ENCODE measurements around the gene THAP11. TPM values are rescaled to one million over a fixed set of nuclear protein-coding genes. Genes with fewer than 3 reads are reported as not detected.

The THAP11 gene
- total RNA-seq, 3 donors from 2014 or later, result 51.1 to 57.8 (median 53.0) TPM

DNA sequence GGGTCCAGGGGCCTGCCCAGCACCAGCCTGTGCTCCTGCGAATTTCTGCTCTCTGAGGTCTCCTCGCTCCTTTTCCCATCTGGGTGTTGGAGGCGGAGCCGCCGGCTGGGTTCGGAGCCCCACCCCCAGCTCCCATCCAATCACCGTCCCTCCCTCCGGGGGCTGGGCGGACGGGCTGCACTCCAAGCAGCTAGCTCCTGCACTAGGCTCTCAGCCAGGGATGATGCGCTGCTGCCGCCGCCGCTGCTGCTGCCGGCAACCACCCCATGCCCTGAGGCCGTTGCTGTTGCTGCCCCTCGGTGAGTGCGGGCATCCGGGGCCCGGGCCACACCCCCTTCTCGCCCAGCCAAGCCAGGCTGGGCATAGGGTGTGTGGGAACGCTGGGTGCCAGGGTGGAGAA is 42.6 kb downstream of the THAP11 start, which contains the start of gene NRN1L:
Gene NRN1L, plus strand, starts transcription at position 202 of the 400 bp plus-strand sequence. Its CDS starts 19 bp downstream, at position 221.
- Histone ChIP-seq H3K4me3 (peak within 1 kb of the TSS; percentile 9 to 52 (median 28)), H3K9me3 (no peaks in the 10 kb centered on the region), H3K4me1 (no peaks in the 10 kb centered on the region), H3K27me3 (no peaks in the 10 kb centered on the region), H3K36me3 (no peaks in the 10 kb centered on the region), H3K27ac (peak within 1 kb of the TSS; percentile 27 to 63)
- DNase-seq (ENCODE audit: low spot score in 2 of 2), result peak; percentile 80 to 87
- intact Hi-C loops (cut with DNase I; ENCODE audit: low total_unique reads), result no loop called here
- no peak for TF ChIP-seq POLR2A (IDR thresholded peaks at IDR 0.05)
- peak in 2 of 3 donors; percentile 18 to 21 for TF ChIP-seq POLR2AphosphoS5 (IDR thresholded peaks at IDR 0.05)
- TF ChIP-seq, protein P1, sequence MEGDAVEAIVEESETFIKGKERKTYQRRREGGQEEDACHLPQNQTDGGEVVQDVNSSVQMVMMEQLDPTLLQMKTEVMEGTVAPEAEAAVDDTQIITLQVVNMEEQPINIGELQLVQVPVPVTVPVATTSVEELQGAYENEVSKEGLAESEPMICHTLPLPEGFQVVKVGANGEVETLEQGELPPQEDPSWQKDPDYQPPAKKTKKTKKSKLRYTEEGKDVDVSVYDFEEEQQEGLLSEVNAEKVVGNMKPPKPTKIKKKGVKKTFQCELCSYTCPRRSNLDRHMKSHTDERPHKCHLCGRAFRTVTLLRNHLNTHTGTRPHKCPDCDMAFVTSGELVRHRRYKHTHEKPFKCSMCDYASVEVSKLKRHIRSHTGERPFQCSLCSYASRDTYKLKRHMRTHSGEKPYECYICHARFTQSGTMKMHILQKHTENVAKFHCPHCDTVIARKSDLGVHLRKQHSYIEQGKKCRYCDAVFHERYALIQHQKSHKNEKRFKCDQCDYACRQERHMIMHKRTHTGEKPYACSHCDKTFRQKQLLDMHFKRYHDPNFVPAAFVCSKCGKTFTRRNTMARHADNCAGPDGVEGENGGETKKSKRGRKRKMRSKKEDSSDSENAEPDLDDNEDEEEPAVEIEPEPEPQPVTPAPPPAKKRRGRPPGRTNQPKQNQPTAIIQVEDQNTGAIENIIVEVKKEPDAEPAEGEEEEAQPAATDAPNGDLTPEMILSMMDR (IDR thresholded peaks at IDR 0.05), result no peak

DNA sequence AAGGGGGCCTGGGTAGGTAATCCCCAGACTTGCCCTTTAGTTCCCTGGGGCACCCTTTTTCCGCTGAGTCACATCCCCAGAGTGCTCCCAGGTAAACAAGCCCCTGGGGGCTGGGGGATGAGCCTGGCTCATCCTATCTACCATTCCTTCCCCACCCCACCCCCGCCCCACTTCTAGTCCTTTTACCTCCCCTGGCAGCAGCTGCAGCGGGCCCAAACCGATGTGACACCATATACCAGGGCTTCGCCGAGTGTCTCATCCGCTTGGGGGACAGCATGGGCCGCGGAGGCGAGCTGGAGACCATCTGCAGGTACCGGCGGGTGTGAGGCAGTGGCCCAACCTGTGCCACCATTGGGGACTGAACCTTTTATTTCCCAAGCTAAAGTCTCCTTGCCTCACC is 43.4 kb downstream of the THAP11 start:
- H3K36me3 ChIP-seq, result no peaks in the 10 kb centered on the region
- intact Hi-C loops (cut with DNase I; ENCODE audit: low total_unique reads), result no loop called here
- H3K27ac ChIP-seq, result peak overlapping the region; percentile 27 to 63
- H3K27me3 ChIP-seq, result no peaks in the 10 kb centered on the region
- H3K4me1 ChIP-seq, result no peaks in the 10 kb centered on the region
- no peaks in the 10 kb centered on the region for H3K9me3 ChIP-seq
- H3K4me3 ChIP-seq, result no peak overlapping the region
- TF ChIP-seq, protein P1 (IDR thresholded peaks at IDR 0.05), result no peak
- TF ChIP-seq POLR2AphosphoS5 (IDR thresholded peaks at IDR 0.05) (no peak), POLR2A (IDR thresholded peaks at IDR 0.05) (no peak)
- no peak for DNase-seq (ENCODE audit: low spot score in 2 of 2)

DNA sequence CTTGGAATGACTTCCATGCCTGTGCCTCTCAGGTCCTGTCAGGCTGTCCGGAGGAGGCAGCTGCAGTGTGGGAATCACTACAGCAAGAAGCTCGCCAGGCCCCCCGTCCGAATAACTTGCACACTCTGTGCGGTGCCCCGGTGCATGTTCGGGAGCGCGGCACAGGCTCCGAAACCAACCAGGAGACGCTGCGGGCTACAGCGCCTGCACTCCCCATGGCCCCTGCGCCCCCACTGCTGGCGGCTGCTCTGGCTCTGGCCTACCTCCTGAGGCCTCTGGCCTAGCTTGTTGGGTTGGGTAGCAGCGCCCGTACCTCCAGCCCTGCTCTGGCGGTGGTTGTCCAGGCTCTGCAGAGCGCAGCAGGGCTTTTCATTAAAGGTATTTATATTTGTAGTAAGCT is 43.9 kb downstream of the THAP11 start:
- no peak overlapping the region for H3K27ac ChIP-seq
- intact Hi-C loops (cut with DNase I; ENCODE audit: low total_unique reads), result no loop called here
- H3K4me3 ChIP-seq, result no peak overlapping the region
- no peaks in the 10 kb centered on the region for H3K4me1 ChIP-seq
- TF ChIP-seq, protein P1 (IDR thresholded peaks at IDR 0.05), result no peak
- no peak for TF ChIP-seq POLR2AphosphoS5 (IDR thresholded peaks at IDR 0.05)
- no peak for TF ChIP-seq POLR2A (IDR thresholded peaks at IDR 0.05)
- no peaks in the 10 kb centered on the region for H3K9me3 ChIP-seq
- H3K27me3 ChIP-seq, result no peaks in the 10 kb centered on the region
- no peak for DNase-seq (ENCODE audit: low spot score in 2 of 2)
- H3K36me3 ChIP-seq, result no peaks in the 10 kb centered on the region

DNA sequence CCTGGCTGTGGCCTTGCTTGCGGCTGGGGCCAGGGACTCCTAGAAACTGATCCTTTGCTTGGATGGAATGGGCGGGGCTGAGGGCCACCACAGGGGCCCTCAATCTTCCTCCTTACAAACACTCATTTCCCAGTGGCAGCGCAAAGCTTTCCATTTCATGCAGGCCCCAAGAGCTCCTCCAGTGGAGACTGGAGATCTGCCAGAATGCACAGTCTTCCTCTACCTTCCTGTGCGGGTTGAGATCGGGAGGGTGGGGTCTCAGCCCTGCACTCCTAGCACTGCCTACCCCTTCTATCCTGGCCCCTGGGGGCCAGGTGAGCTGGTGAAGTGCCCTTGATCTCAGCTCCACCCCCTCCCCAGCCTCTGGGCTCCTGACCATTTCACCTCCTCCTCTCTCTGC is 44.3 kb downstream of the THAP11 start:
- H3K36me3 ChIP-seq, result no peaks in the 10 kb centered on the region
- H3K4me3 ChIP-seq, result no peak overlapping the region
- TF ChIP-seq POLR2A (IDR thresholded peaks at IDR 0.05) (no peak), POLR2AphosphoS5 (IDR thresholded peaks at IDR 0.05) (no peak)
- TF ChIP-seq, protein P1 (IDR thresholded peaks at IDR 0.05), result no peak
- no peaks in the 10 kb centered on the region for H3K27me3 ChIP-seq
- H3K9me3 ChIP-seq, result no peaks in the 10 kb centered on the region
- no peak overlapping the region for H3K27ac ChIP-seq
- intact Hi-C loops (cut with DNase I; ENCODE audit: low total_unique reads), result no loop called here
- H3K4me1 ChIP-seq, result no peaks in the 10 kb centered on the region
- DNase-seq (ENCODE audit: low spot score in 2 of 2), result no peak

DNA sequence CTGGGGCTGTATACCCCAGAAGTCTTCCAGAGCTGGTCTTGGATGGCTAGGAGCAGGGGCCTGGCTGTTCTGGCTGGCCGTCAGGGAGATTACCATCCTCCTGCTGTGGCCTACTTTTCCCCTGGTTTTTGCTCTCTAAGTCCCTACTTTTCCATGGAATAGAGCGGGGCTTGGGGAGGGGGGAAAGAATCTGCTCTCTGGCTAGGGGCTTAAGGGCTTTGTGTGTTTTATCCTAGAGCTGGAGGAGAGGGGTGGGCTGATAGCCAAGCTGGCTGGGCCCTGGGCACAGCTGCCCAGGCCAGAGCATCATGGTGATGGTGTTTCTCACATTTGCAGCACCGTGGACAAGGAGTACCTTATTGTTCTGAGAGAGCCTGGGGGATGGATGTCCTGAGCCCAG is 46.2 kb downstream of the THAP11 start:
- no peaks in the 10 kb centered on the region for H3K36me3 ChIP-seq
- TF ChIP-seq POLR2A (IDR thresholded peaks at IDR 0.05), result no peak
- TF ChIP-seq POLR2AphosphoS5 (IDR thresholded peaks at IDR 0.05), result no peak
- TF ChIP-seq, protein P1 (IDR thresholded peaks at IDR 0.05), result no peak
- intact Hi-C loops (cut with DNase I; ENCODE audit: low total_unique reads), result no loop called here
- H3K27ac ChIP-seq, result no peak overlapping the region
- H3K4me3 ChIP-seq, result no peak overlapping the region
- DNase-seq (ENCODE audit: low spot score in 2 of 2), result no peak
- no peaks in the 10 kb centered on the region for H3K27me3 ChIP-seq
- H3K4me1 ChIP-seq, result no peaks in the 10 kb centered on the region
- H3K9me3 ChIP-seq, result no peaks in the 10 kb centered on the region
